COR-L47 (cell line): ENCODE data around the gene PRPH.

ENCODE experiments used
- DNase-seq: peaks from one replicate; lab custom pipeline; 2025; lab: John Stamatoyannopoulos, UW

Gene PRPH

DNA sequence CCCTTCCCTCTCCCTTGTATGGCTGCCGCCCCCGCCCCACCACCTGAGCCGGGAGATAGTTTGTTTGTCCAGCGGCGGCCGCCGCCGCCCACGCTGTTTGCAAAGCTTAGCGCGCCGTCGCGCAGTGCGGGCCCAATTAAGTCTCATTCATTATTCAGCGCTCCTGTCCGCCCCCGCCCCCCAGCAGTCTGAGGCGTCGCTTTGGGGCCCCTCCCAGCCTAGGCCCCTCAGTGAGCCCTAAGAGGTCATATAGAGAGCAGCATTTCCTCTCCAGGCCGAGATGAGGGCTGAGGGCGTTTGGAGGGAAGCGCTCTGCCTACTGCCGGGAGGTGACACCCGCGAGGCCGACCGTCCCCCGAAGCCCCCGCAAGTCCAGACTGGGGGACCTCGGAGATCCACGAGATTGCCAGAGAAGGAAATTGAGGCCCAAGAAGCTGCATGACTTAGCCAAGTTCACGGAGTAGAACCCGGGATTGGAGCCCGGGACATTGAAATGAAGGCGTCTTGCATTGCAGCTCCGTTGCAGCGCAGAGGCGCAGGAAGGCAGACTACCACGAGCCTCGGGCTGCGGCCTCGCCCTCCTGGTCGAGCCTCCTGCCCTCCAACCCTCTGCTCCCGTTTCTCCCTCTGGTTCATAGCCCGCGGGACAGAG, 51.8 kb downstream of the PRPH start, which contains the start of gene DNAJC22:
Gene DNAJC22 (plus strand): TSS at position 230 of the 652 bp plus-strand sequence. CDS start 1,985 bp downstream, outside the sequence.
- DNase-seq, result peak; percentile 77

DNA sequence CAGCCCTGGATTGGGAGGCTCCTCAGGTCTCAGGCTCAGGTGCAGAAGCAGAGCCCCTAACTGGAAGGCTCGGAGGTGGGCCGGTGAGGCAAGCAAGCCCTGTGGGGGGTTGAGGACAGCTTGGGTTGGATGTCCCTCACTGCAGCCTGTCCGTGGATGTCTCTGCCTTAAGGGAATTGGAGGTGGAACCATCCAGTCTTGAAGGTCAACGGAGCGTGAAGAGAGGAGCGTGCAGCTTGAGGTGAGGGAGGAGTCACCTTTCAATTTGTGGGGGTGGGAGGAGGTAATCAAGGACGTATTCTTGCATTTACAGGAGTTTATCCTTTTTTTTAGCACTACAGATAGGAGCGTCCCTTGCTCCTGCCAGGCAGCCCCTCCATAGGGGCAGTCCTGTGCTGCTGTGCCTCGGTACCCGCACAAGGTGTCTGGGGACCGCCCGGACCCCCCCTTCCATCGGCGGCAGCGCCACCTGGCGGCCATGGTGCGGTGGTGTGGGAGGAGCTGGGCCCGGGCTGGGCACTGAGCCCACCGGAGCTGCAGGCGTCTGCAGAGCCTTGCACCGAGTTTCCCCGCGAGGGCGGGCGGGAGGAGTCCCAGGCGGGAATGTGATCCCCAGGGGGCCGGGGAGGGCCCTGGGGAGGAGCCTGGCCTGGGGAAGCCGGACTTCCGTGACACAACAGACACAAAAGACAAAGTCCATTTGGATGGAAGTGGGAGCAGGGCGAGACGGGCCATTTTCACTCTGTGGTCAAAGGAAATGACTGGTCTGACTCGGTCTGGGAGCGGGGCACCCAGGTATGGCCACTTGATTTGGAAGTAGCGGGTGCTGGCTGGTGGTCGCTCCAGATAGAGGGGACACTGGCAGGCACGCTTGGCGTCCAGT, 52.6 kb downstream of the PRPH start:
- DNase-seq, result peak; percentile 83
